Neural progenitor cell (in vitro differentiated cells): ENCODE results near the gene CTDSPL2.

Experiments
- CTCF ChIP-seq: fragments of 200-600 bp; sonication (generic); IDR thresholded peaks from 2 replicates; pipeline ENCODE4 v1.5.1; 2017; ENCODE audit warnings: antibody characterized with exemption, mild to moderate bottlenecking
- EZH2 ChIP-seq: fragments of 200-600 bp; sonication (generic); IDR thresholded peaks from 2 replicates; pipeline ENCODE4 v1.6.1; 2017; ENCODE audit warnings: antibody characterized with exemption, mild to moderate bottlenecking, moderate library complexity
- EZH2phosphoT487 ChIP-seq: fragments of 200-600 bp; sonication (generic); IDR thresholded peaks from 2 replicates; pipeline ENCODE4 v1.6.1; 2017; ENCODE audit warnings: antibody characterized with exemption

DNA sequence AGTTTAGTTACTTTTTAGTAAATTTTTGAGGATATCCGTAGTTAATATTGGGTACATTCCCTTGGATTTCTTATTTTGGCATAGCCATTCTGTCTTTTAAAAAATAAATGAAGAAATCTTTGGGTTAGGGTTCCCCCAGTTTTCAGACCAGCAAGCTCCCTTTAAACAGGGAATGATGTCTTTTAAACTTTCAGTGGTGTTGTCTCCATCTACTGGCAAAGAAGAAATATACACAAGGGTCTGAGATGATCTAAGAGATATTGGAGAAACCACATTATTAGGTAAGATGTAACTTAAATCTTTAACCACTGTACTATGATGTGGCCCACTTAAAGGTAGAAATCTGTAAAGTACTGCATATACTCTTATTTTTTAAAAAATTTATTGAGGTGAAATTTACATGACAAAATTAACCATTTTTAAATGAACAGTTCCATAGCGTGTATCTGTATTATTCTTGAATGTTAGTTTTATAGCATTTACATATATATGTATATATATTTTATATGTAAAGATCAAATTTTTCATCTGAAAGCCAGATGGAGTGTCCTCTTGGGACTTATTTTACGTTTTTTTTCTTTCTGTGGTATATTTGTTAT lies 74.4 kb downstream of the CTDSPL2 start:
- peak; percentile 69 for TF ChIP-seq CTCF
- no peak for TF ChIP-seq EZH2
- no peak for TF ChIP-seq EZH2phosphoT487
